IPS-NIHi7 (cell line): ENCODE measurements around the gene HMGB2.

Experiments used
- DNase-seq: peaks from one replicate; pipeline ENCODE4 v3.0.0; 2012; ENCODE audit warnings: mixed read lengths; ENCODE audit errors: extremely low spot score

The HMGB2 gene

DNA sequence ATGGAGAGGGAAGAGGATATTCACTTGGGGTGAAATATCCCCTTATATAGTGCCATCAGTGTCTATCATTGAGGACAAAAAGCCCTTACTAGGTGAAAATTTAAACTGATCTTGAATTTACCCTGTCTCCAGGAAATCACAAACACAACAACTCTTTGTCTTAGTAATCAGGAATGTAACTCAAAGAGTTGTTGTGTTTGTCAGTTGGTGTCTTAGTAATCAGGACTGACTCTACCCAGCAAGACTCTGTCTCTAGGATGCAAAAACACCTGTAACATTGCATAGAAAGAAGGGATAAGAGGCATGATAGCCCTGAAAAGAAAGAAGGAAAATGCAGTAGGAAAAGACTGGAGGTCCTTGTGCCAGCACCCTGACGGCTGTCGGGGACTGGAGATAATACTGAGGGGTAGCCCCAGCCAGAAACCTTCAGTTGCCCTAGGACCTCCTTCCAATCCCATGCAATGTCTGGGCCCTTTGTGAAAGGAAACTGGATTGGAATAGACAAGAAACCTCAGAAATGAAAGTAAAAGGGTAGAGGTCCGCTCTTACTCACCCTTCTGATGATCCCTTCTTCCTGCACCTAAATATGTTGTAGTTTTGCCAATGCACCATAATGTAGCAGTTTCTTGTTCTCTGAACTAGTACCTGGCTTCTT is 45.3 kb downstream of the HMGB2 start:
- no peak for DNase-seq

DNA sequence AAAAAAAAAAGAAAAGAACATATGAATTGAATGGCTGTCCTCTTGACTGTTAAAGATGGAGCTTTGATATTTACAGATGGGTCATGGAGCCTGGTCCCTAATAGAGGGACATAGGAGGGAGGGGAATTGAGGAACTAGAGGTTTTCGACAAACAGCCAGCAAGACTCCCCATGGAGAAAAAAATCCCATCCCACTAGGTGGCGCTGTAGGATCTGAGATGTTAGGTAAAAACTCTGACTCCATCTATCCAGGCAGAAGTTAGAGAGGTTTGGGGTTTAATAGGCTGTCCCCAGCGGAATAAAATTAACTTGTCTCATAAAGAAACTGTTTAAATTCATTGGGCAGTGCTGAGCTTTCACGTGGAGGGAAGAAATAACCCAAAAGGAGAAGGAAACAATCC is 45.9 kb downstream of the HMGB2 start:
- DNase-seq = peak; percentile 52

DNA sequence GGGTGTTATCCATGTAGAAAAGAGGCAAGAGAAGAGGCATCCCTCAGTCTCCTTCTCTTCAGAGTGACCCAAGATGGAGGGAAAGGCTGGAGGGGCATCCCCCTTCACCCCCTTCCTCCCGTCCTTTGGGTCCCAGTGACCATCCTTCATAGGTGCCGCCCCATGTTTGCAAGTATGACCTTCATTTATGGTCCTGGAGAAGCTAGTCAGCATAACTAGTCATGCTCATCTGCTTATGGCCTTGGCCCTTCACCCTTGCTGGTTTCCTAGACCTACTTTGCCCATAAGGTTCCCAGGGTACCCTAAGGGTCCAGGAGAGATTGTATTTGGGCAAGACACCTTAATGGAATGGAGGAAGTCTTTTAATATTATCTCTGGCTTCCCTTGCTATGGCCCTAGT is 46.7 kb downstream of the HMGB2 start:
- no peak for DNase-seq

DNA sequence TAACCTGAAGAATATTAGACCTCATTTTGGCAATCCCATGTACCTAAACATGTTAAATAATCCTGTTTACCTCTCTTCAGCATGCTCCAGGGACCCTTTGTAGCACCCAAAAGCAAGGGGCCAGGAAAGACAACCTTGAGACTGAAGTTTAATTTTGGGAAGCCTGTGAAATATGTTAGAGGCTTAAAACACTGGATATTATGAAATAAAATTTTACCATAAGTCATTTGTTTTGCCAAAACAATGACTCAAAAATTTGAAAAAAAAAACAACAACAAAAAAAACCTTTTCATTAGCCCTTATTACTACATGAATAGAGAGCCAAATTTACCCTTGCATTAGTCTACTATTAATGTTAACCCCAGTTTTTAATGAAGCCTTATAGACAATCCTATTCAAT is 49.7 kb downstream of the HMGB2 start:
- DNase-seq = no peak

DNA sequence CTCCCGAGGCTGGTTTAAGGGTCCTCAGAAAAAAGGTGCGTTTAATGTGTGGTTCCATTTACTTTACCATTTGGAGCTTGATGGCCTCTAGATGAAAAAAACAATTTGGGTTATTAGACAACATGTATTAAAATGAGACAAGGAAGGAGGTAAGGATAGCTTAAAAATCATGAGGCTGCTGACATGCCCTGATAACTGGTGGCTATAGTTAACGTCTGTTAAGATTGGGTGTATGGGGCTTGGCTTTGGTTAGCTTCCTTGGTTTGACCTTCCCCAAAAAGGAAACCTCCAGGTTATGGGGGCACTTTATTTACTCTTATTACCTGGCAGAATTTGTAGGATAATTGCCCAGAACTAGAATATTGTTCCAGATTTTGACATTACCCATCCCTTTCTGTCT is 51.5 kb downstream of the HMGB2 start:
- DNase-seq = no peak

DNA sequence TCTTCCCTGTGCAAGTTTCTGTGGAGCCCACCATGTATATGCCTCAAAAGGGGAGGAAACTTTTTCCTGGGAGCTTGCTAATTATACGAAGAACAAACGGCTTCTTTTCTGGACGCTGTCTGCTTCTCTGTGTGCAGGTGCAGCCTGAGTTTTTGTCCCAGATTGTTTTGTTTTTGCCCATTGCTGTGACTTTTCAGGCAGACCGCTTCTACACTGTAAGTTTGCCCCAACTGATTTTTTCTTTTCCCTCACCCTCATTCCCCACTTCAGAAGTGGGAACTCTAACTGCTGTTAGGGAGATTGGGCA is 51.9 kb downstream of the HMGB2 start:
- DNase-seq = no peak

DNA sequence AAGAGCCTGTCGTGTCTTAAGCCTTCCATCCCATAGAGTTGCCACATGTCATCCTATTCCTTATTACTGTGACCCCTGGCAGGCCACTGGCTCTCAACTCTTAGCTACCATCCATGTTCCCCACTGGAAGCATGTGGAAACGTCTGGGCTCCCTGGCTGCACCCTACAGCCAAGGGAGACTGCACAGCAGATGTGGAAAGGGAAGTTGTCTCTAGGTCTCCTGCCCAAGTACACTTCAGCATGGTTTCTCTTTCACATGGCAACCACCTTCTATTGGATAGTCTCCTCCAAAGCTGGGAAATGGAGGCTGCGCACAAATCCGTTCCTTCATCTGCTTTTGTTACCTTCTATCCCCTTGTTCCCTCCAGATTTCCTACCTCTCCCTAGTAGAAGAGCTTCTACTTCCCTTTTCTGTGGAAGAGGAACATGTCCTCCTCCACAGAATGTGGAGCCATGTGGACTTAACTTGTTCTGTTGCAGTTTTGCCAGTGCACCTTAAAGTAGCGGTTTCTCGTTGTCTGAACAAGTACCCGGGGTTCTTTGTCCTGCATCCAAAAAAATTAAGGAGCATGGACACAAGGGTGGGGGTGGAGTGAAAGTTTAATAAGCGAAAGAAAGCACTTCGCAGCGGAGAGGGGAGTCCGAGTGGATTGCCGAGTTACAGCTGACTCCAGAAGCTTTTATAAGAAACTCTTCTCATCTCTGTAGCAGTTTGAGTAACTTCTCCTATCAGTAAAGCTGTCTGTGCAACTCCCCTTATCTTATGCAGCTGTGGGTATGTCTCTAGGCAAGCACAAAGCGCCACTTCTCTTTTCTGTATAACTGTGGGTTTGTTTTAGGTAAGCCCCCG is 52.5 kb downstream of the HMGB2 start:
- DNase-seq = no peak
